Ovary (tissue), 3 donors: ENCODE results near the gene KRT79.

Source experiments
- CTCF ChIP-seq, 3 donors: fragments of 450-650 bp in 2 of 3; fragments of 200-600 bp in 1 of 3; IDR thresholded peaks; one replicate each; pipeline versions ENCODE4 v1.5.1 to v1.8.0; 2016 to 2022; ENCODE audit warnings: antibody characterized with exemption in 3 of 3, mild to moderate bottlenecking in 1 of 3
- POLR2A ChIP-seq: fragments of 450-650 bp; IDR thresholded peaks from one replicate; pipeline ENCODE4 v1.6.1; 2017; ENCODE audit warnings: antibody characterized with exemption, mild to moderate bottlenecking, moderate library complexity
- donor health status: DM: no; HTN: no; CAD: no.

DNA sequence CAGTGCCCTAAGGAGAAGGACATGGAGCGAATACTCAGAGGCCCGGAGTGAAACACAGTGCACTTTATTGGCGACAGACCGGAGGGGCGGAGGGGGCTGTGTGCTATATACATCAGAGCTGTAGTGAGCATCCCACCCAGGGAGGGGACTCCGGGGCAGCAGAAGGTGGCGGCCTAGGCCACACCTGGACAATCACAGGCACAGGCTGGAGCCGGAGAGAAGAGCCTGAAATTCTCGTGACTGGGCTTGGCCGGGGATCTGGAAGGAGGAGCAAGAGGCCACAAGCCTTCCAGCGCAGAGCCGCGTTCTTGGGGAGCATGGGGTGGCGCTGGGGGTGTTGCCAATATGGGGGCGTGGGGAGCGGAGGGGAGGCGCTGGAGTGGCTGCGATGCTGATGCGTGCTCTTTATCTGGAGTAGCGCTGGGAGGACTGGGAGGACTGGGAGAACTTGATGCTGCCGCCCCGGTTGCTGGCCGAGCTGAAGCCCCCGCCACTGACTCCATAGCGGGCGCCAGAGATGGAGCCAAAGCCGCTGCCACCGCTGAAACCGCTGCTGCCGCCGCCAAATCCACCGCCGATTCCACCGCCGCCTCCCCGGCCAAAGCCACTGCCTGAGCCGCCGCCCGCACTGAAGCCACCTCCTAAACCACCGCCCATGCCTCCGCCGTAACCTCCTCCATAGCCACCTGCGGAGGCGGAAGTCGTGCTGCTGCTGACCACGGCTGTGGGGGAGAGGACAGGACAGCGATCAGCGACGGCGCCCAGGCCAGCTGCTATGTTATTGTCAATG, 44.3 kb downstream of the KRT79 start:
- TF ChIP-seq CTCF (IDR thresholded peaks at IDR 0.05): no peak
- no peak for TF ChIP-seq POLR2A
